Measurements from ENCODE around the gene SYT1.

SYT1 gene

DNA sequence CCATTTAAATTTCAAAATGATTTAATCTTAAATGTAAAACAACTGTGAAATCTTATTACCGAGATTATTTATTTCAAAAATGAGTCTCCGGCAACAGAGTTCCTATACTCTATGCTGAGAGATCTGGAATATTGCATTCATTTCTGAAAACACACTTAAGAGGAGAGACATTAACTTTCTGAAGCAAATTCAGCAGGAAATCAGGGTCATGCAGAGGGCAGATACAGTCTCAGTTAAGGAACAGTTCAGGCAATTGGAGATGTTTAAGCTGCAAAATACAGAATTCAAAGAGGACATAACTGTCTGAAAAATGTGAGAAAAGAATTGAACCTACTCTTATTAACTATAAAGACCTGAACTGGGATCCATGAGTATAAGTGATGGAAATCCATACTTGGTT lies 505.4 kb downstream of the SYT1 start:
- no peak for DNase-seq (ENCODE audit: low read depth)
- TF ChIP-seq MYC (IDR thresholded peaks at IDR 0.05; ENCODE audit: low read depth, low read length) (no peak), POLR2A (IDR thresholded peaks at IDR 0.05; ENCODE audit: extremely low read depth, insufficient read length) (no peak)
- TF ChIP-seq, protein P1, sequence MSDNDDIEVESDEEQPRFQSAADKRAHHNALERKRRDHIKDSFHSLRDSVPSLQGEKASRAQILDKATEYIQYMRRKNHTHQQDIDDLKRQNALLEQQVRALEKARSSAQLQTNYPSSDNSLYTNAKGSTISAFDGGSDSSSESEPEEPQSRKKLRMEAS (IDR thresholded peaks at IDR 0.05; ENCODE audit: low read depth, low read length) = no peak
- TF ChIP-seq, protein P2, sequence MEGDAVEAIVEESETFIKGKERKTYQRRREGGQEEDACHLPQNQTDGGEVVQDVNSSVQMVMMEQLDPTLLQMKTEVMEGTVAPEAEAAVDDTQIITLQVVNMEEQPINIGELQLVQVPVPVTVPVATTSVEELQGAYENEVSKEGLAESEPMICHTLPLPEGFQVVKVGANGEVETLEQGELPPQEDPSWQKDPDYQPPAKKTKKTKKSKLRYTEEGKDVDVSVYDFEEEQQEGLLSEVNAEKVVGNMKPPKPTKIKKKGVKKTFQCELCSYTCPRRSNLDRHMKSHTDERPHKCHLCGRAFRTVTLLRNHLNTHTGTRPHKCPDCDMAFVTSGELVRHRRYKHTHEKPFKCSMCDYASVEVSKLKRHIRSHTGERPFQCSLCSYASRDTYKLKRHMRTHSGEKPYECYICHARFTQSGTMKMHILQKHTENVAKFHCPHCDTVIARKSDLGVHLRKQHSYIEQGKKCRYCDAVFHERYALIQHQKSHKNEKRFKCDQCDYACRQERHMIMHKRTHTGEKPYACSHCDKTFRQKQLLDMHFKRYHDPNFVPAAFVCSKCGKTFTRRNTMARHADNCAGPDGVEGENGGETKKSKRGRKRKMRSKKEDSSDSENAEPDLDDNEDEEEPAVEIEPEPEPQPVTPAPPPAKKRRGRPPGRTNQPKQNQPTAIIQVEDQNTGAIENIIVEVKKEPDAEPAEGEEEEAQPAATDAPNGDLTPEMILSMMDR (IDR thresholded peaks at IDR 0.05; ENCODE audit: low read depth, low read length) = no peak
- no peak overlapping the region for H3K4me3 ChIP-seq (ENCODE audit: low read depth, low read length)

DNA sequence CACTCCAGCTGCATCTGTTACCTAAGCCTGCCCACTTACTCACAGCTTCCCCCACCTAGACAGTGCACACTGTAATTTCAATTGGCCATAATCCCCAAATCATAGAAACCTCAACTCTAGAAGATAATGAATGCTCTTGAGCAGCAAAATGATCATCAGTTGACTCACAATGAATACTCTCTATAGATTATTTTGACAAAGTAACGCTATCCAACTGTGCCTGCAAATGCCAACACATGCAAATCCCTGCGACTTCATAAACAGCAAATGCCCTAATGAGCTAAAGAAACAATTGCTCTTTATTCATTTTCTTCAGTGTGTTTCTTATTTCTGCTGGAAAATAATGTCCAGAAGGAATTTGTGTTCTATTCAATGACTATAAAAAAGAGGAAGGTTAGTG lies 506.7 kb downstream of the SYT1 start:
- DNase-seq (ENCODE audit: low read depth) = no peak
- H3K4me3 ChIP-seq (ENCODE audit: low read depth, low read length) = no peak overlapping the region
- TF ChIP-seq, protein P1 (IDR thresholded peaks at IDR 0.05; ENCODE audit: low read depth, low read length) = no peak
- TF ChIP-seq MYC (IDR thresholded peaks at IDR 0.05; ENCODE audit: low read depth, low read length) = no peak
- TF ChIP-seq, protein P2 (IDR thresholded peaks at IDR 0.05; ENCODE audit: low read depth, low read length) = no peak
- TF ChIP-seq POLR2A (IDR thresholded peaks at IDR 0.05; ENCODE audit: extremely low read depth, insufficient read length) = no peak

DNA sequence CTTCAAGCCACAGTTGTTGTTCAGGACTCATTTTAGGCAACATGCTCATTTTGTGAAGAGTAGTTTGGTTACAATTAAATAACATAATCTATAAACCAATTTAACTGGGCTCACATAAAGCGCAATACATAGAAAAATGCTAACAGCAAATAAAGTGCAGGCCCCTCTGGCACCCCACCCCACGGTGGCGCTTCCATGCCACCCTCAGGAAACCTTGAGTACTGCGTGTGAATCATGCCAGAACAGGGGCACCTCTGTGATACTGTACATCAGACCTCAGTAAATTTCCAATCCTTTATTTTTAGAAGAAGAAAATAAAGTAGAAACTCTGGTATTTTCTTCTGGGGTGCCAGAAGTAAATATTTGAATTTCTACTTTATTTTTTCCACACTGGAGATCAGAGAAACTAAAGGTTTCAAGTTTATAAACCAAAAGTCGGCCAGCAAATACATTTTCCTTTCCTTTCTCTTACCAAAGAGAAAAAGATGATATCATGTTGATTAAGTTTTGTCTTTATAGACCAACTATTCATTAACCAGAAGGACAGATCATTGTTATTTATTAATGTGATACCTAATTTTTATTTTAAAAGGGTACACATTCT lies 509.4 kb downstream of the SYT1 start:
- TF ChIP-seq MYC (IDR thresholded peaks at IDR 0.05; ENCODE audit: low read depth, low read length) = no peak
- TF ChIP-seq, protein P2 (IDR thresholded peaks at IDR 0.05; ENCODE audit: low read depth, low read length) = peak; percentile 74
- no peak for TF ChIP-seq POLR2A (IDR thresholded peaks at IDR 0.05; ENCODE audit: extremely low read depth, insufficient read length)
- no peak overlapping the region for H3K4me3 ChIP-seq (ENCODE audit: low read depth, low read length)
- peak; percentile 34 for DNase-seq (ENCODE audit: low read depth)

DNA sequence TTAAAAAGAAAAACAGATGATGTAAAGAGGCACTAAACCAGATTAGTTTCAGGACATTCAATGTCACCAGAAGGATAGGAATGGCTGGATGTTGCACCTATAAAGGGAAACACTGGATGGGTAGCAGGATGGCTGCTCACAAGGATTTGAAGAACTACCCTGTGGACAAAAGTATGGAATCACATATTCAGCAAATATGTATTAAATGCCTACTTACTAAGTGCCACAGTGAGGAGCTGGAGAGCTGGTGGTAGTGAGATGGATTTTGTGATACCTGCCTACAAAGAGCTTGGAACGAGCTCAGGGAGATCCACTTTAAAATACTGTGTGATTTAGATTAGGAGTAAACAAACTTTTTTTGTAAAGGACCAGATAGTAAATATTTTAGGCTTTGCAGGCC lies 510.0 kb downstream of the SYT1 start:
- DNase-seq (ENCODE audit: low read depth) = peak; percentile 8
- no peak overlapping the region for H3K4me3 ChIP-seq (ENCODE audit: low read depth, low read length)
- TF ChIP-seq, protein P1 (IDR thresholded peaks at IDR 0.05; ENCODE audit: low read depth, low read length) = no peak
- TF ChIP-seq, protein P2 (IDR thresholded peaks at IDR 0.05; ENCODE audit: low read depth, low read length) = no peak
- TF ChIP-seq POLR2A (IDR thresholded peaks at IDR 0.05; ENCODE audit: extremely low read depth, insufficient read length) = no peak
- TF ChIP-seq MYC (IDR thresholded peaks at IDR 0.05; ENCODE audit: low read depth, low read length) = no peak

DNA sequence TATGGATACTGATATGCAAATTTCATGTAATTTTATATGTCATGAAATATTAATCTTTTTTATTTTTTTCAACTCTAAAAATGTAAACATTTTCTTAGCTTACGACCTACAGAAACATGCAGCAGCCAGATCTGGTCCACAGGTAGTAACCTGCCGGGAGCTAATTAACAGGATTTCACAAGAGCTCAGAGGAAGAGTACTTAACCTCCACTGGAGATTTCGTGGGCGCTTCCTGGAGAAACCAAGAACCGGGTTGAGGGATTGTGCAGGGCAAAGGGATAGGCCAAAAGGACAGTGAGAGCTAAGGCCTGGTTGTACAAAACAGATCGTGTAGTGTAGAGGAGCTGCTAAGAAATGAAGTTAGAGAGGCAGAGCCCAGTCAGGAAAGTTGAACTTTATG lies 510.5 kb downstream of the SYT1 start:
- no peak for TF ChIP-seq MYC (IDR thresholded peaks at IDR 0.05; ENCODE audit: low read depth, low read length)
- TF ChIP-seq, protein P2 (IDR thresholded peaks at IDR 0.05; ENCODE audit: low read depth, low read length) = no peak
- TF ChIP-seq, protein P1 (IDR thresholded peaks at IDR 0.05; ENCODE audit: low read depth, low read length) = no peak
- TF ChIP-seq POLR2A (IDR thresholded peaks at IDR 0.05; ENCODE audit: extremely low read depth, insufficient read length) = no peak
- DNase-seq (ENCODE audit: low read depth) = no peak
- H3K4me3 ChIP-seq (ENCODE audit: low read depth, low read length) = no peak overlapping the region

DNA sequence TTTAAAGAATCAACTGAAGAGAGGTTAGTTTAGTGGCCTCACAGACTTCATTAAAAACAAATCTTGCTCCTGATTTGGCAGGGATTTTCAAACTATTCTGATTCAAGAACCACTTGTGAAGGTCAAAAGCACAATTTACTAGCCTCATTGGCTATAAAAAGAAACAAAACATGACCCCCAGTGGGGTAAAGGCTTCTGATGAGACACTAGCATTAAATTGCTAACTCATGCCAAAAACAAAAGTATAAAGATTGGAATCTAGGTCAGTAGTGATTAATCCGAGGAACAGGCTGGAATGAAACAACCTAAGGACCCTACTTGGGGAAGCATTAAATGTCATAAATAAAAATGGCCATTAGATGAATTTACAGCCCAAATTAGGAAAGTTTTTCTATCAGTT lies 513.9 kb downstream of the SYT1 start:
- TF ChIP-seq MYC (IDR thresholded peaks at IDR 0.05; ENCODE audit: low read depth, low read length) = no peak
- TF ChIP-seq, protein P1 (IDR thresholded peaks at IDR 0.05; ENCODE audit: low read depth, low read length) = no peak
- TF ChIP-seq POLR2A (IDR thresholded peaks at IDR 0.05; ENCODE audit: extremely low read depth, insufficient read length) = no peak
- TF ChIP-seq, protein P2 (IDR thresholded peaks at IDR 0.05; ENCODE audit: low read depth, low read length) = no peak
- no peak for DNase-seq (ENCODE audit: low read depth)
- H3K4me3 ChIP-seq (ENCODE audit: low read depth, low read length) = no peak overlapping the region
